CD4-positive, CD25-positive, alpha-beta regulatory T cell (primary cell): ENCODE measurements around the gene PPM1N. TPM values are rescaled to one million over a fixed set of nuclear protein-coding genes. Genes with fewer than 3 reads are reported as not detected.

Source experiments
- ATAC-seq, 2 donors: fragments of 150-1000 bp; cut with Tn5 transposase; one replicate each; pipeline ENCODE4 v1.10.0; 2021; ENCODE audit warnings: low read depth in 2 of 2, moderate number of reproducible peaks in 2 of 2, moderate library complexity in 1 of 2
- DNase-seq, 3 donors: peaks; one replicate each; pipeline versions ENCODE4 v3.0.0 to v3.0.0-alpha.2; 2012 to 2022; ENCODE audit warnings: mixed read lengths in 1 of 3
- H3K27ac ChIP-seq: one replicate; pipeline ENCODE4 v1.7.0; 2013; ENCODE audit warnings: mild to moderate bottlenecking, low read length; ENCODE audit not compliant: insufficient read depth, poor library complexity, severe bottlenecking
- H3K27me3 ChIP-seq: one replicate; pipeline ENCODE4 v1.7.0; 2013; ENCODE audit warnings: low read length; ENCODE audit not compliant: control insufficient read depth, insufficient read depth
- H3K36me3 ChIP-seq: one replicate; pipeline ENCODE4 v1.7.0; 2013; ENCODE audit warnings: mild to moderate bottlenecking, low read length, moderate library complexity; ENCODE audit not compliant: control insufficient read depth, insufficient read depth
- H3K4me1 ChIP-seq: 2 replicates; pipeline ENCODE4 v1.7.0; 2013; ENCODE audit warnings: mild to moderate bottlenecking, low read length; ENCODE audit not compliant: insufficient read depth, control insufficient read depth, poor library complexity, severe bottlenecking
- H3K4me3 ChIP-seq: one replicate; pipeline ENCODE4 v1.7.0; 2013; ENCODE audit warnings: low read depth, mild to moderate bottlenecking, low read length, moderate library complexity
- H3K9me3 ChIP-seq, 2 experiments: 1 replicate in 1 of 2; 2 replicates in 1 of 2; pipeline ENCODE4 v1.7.0; 2013; ENCODE audit warnings: low read length in 2 of 2, mild to moderate bottlenecking in 1 of 2, moderate library complexity in 1 of 2; ENCODE audit not compliant: control insufficient read depth in 2 of 2
- H3K27ac Mint-ChIP-seq, 3 donors: one replicate each; pipeline ENCODE4 v1.8.0; 2020 to 2022; ENCODE audit warnings: mild to moderate bottlenecking in 3 of 3, mixed read lengths in 3 of 3, moderate library complexity in 2 of 3
- H3K27me3 Mint-ChIP-seq: one replicate; pipeline ENCODE4 v1.8.0; 2022; ENCODE audit warnings: mild to moderate bottlenecking, mixed read lengths
- H3K36me3 Mint-ChIP-seq: one replicate; pipeline ENCODE4 v1.8.0; 2020; ENCODE audit warnings: mixed read lengths
- H3K4me1 Mint-ChIP-seq, 4 donors: one replicate each; pipeline ENCODE4 v1.8.0; 2020 to 2022; ENCODE audit warnings: mixed read lengths in 4 of 4, mild to moderate bottlenecking in 1 of 4
- H3K4me3 Mint-ChIP-seq, 4 donors: one replicate each; pipeline ENCODE4 v1.8.0; 2020 to 2022; ENCODE audit warnings: mild to moderate bottlenecking in 4 of 4, mixed read lengths in 4 of 4, moderate library complexity in 3 of 4
- H3K9me3 Mint-ChIP-seq, 7 donors: one replicate each; pipeline ENCODE4 v1.8.0; 2020 to 2022; ENCODE audit warnings: mixed read lengths in 7 of 7, mild to moderate bottlenecking in 3 of 7, moderate library complexity in 2 of 7
- polyA plus RNA-seq, 4 donors: library from polyadenylated mRNA; unstranded; fragments of 300-500 nt; fragmentation: Illumina TruSeq; gene quantifications; one replicate each; pipeline ENCODE4 v1.2.3, GENCODE V29; 2021
- total RNA-seq: library from RNA; stranded (reverse); gene quantifications from one replicate; pipeline ENCODE4 v1.2.3, GENCODE V29; 2022

Gene PPM1N
- total and polyA plus RNA-seq, 5 donors from 2014 or later, result 2.3 to 6.7 (median 3.2) TPM

- Histone ChIP-seq H3K9me3 (no peaks in the 10 kb centered on the region), H3K4me1 (peaks cover 7% of the 10 kb centered on the region), H3K36me3 (no peaks in the 10 kb centered on the region), H3K4me3 (peak overlapping the region; percentile 66), H3K27me3 (no peaks in the 10 kb centered on the region), H3K27ac (peak overlapping the region; percentile 35)
- peaks cover 0 to 2% (median 0%) of the 10 kb centered on the region in 7 donors for H3K9me3 Mint-ChIP-seq
- H3K27me3 Mint-ChIP-seq, result peaks cover 5% of the 10 kb centered on the region
- H3K36me3 Mint-ChIP-seq, result no peaks in the 10 kb centered on the region
- peak overlapping the region; percentile 87 to 98 (median 94) for H3K4me3 Mint-ChIP-seq
- ATAC-seq (peak; percentile 100), DNase-seq (peak; percentile 93 to 96 (median 95))
- peak overlapping the region in 1 of 3 donors; percentile 88 for H3K27ac Mint-ChIP-seq
- H3K4me1 Mint-ChIP-seq, result peaks cover 0 to 17% (median 6%) of the 10 kb centered on the region in 4 donors
Observed at GRCh38 chr19:45485305-45486077, 12.8 kb upstream of the PPM1N start.

GRCh38 chr19:45488708-45489107 is 9.5 kb upstream of the PPM1N start:
- Mint-ChIP-seq H3K9me3 (peaks cover 0 to 2% (median 0%) of the 10 kb centered on the region in 7 donors), H3K4me1 (peaks cover 0 to 25% (median 13%) of the 10 kb centered on the region in 4 donors), H3K4me3 (peak overlapping the region in 1 of 4 donors; percentile 52), H3K27me3 (peaks cover 21% of the 10 kb centered on the region), H3K27ac (no peak overlapping the region), H3K36me3 (no peaks in the 10 kb centered on the region)
- H3K36me3 ChIP-seq, result no peaks in the 10 kb centered on the region
- H3K4me1 ChIP-seq, result peaks cover 16% of the 10 kb centered on the region
- no peak for ATAC-seq
- no peak overlapping the region for H3K27ac ChIP-seq
- DNase-seq, result no peak
- H3K9me3 ChIP-seq, result no peaks in the 10 kb centered on the region
- H3K27me3 ChIP-seq, result no peaks in the 10 kb centered on the region
- H3K4me3 ChIP-seq, result no peak overlapping the region

GRCh38 chr19:45489216-45489855 is 8.9 kb upstream of the PPM1N start:
- ATAC-seq (no peak), DNase-seq (no peak)
- Mint-ChIP-seq H3K4me3 (peak overlapping the region in 1 of 4 donors; percentile 52), H3K27ac (no peak overlapping the region), H3K9me3 (peaks cover 0 to 2% (median 0%) of the 10 kb centered on the region in 7 donors), H3K36me3 (no peaks in the 10 kb centered on the region), H3K4me1 (peaks cover 0 to 27% (median 15%) of the 10 kb centered on the region in 4 donors), H3K27me3 (peaks cover 27% of the 10 kb centered on the region)
- H3K27me3 ChIP-seq, result no peaks in the 10 kb centered on the region
- peaks cover 16% of the 10 kb centered on the region for H3K4me1 ChIP-seq
- H3K9me3 ChIP-seq, result no peaks in the 10 kb centered on the region
- no peaks in the 10 kb centered on the region for H3K36me3 ChIP-seq
- H3K27ac ChIP-seq, result no peak overlapping the region
- H3K4me3 ChIP-seq, result no peak overlapping the region

DNA sequence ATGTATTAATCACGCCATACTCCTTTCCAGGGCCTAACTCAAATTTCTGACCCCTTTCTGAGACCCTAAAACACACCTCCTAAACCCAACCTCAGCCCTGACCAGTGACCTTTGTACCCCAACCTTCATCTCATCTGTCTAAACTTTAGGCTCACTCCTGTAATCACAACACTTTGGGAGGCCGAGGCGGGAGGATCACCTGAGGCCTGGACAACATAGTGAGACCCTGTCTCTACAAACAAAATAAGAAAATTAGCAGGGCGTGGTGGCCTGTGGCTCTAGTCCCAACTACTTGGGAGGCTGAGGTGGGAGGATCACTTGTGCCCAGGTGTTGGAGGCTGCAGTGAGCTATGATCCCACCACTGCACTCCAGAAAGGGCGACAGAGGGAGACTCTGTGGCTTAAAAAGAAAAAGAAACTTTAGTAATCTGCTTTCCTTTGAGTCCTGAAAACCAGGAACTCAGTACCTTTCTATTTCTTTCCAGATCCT is 6.1 kb upstream of the PPM1N start:
- Mint-ChIP-seq H3K4me3 (peak overlapping the region in 2 of 4 donors; percentile 15 to 54), H3K27ac (no peak overlapping the region), H3K27me3 (peaks cover 35% of the 10 kb centered on the region), H3K36me3 (no peaks in the 10 kb centered on the region), H3K9me3 (peaks cover 0 to 2% (median 0%) of the 10 kb centered on the region in 7 donors), H3K4me1 (peaks cover 4 to 30% (median 17%) of the 10 kb centered on the region in 4 donors)
- Histone ChIP-seq H3K9me3 (no peaks in the 10 kb centered on the region), H3K4me3 (no peak overlapping the region), H3K4me1 (peaks cover 21% of the 10 kb centered on the region), H3K36me3 (no peaks in the 10 kb centered on the region), H3K27ac (no peak overlapping the region), H3K27me3 (peaks cover 12% of the 10 kb centered on the region)
- DNase-seq, result no peak
- ATAC-seq, result no peak

- H3K27ac Mint-ChIP-seq, result no peak overlapping the region
- H3K4me3 ChIP-seq, result no peak overlapping the region
Observed at GRCh38 chr19:45492627-45493470, 5.4 kb upstream of the PPM1N start.

GRCh38 chr19:45494261-45494916 is 3.9 kb upstream of the PPM1N start:
- Histone ChIP-seq H3K4me1 (peaks cover 42% of the 10 kb centered on the region), H3K4me3 (no peak overlapping the region), H3K36me3 (no peaks in the 10 kb centered on the region), H3K27me3 (peaks cover 12% of the 10 kb centered on the region), H3K9me3 (no peaks in the 10 kb centered on the region), H3K27ac (no peak overlapping the region)
- Mint-ChIP-seq H3K4me3 (no peak overlapping the region), H3K27ac (no peak overlapping the region), H3K4me1 (peaks cover 11 to 47% (median 30%) of the 10 kb centered on the region in 4 donors), H3K36me3 (peaks cover 2% of the 10 kb centered on the region), H3K9me3 (peaks cover 0 to 2% (median 0%) of the 10 kb centered on the region in 7 donors), H3K27me3 (peaks cover 46% of the 10 kb centered on the region)
- no peak for ATAC-seq
- DNase-seq, result no peak

More at GRCh38 chr19:45492627-45493470, 5.4 kb upstream of the PPM1N start:
- Mint-ChIP-seq H3K4me1 (peaks cover 6 to 37% (median 22%) of the 10 kb centered on the region in 4 donors), H3K36me3 (no peaks in the 10 kb centered on the region), H3K9me3 (peaks cover 0 to 2% (median 0%) of the 10 kb centered on the region in 7 donors), H3K4me3 (peak overlapping the region in 2 of 4 donors; percentile 15 to 88), H3K27me3 (peaks cover 39% of the 10 kb centered on the region)
- no peaks in the 10 kb centered on the region for H3K9me3 ChIP-seq
- no peaks in the 10 kb centered on the region for H3K36me3 ChIP-seq
- ATAC-seq (no peak), DNase-seq (no peak)
- H3K27me3 ChIP-seq, result peaks cover 12% of the 10 kb centered on the region
- H3K4me1 ChIP-seq, result peaks cover 26% of the 10 kb centered on the region
- no peak overlapping the region for H3K27ac ChIP-seq

- DNase-seq (no peak), ATAC-seq (no peak)
- Histone ChIP-seq H3K9me3 (no peaks in the 10 kb centered on the region), H3K4me1 (peaks cover 47% of the 10 kb centered on the region), H3K27ac (no peak overlapping the region), H3K4me3 (no peak overlapping the region), H3K36me3 (no peaks in the 10 kb centered on the region), H3K27me3 (peaks cover 12% of the 10 kb centered on the region)
- Mint-ChIP-seq H3K4me1 (peaks cover 11 to 51% (median 35%) of the 10 kb centered on the region in 4 donors), H3K36me3 (peaks cover 3% of the 10 kb centered on the region), H3K9me3 (peaks cover 0 to 2% (median 0%) of the 10 kb centered on the region in 7 donors), H3K27me3 (peaks cover 49% of the 10 kb centered on the region), H3K27ac (no peak overlapping the region), H3K4me3 (peak overlapping the region; percentile 76 to 93 (median 83))
Observed at GRCh38 chr19:45495178-45495577, 3.1 kb upstream of the PPM1N start.
